Naive B cell (primary cell): Measurements from ENCODE around the gene ZNF580. TPM values are rescaled to one million over a fixed set of nuclear protein-coding genes. Genes with fewer than 3 reads are reported as not detected.
A peak's percentile ranks its signal among the peaks of the same experiment; 100 is the strongest.

Experiments
- ATAC-seq, 2 donors: fragments of 150-1000 bp; cut with Tn5 transposase; 2 replicates each; pipeline ENCODE4 v1.10.0; 2021; ENCODE audit warnings: low read depth in 2 of 2, mild to moderate bottlenecking in 2 of 2, moderate library complexity in 2 of 2
- DNase-seq: peaks from one replicate; pipeline ENCODE4 v3.0.0; 2022
- H3K27ac Mint-ChIP-seq, 6 donors: one replicate each; pipeline ENCODE4 v1.8.0; 2020 to 2022; ENCODE audit warnings: mild to moderate bottlenecking in 6 of 6, mixed read lengths in 6 of 6, moderate library complexity in 5 of 6, inconsistent platforms in 2 of 6
- H3K27me3 Mint-ChIP-seq, 3 donors: one replicate each; pipeline ENCODE4 v1.8.0; 2021 to 2022; ENCODE audit warnings: mixed read lengths in 3 of 3, mild to moderate bottlenecking in 1 of 3
- H3K36me3 Mint-ChIP-seq, 2 donors: one replicate each; pipeline ENCODE4 v1.8.0; 2020 to 2022; ENCODE audit warnings: mixed read lengths in 2 of 2, inconsistent platforms in 1 of 2, mild to moderate bottlenecking in 1 of 2
- H3K4me1 Mint-ChIP-seq, 3 donors: one replicate each; pipeline ENCODE4 v1.8.0; 2020 to 2022; ENCODE audit warnings: mixed read lengths in 3 of 3, inconsistent platforms in 1 of 3, mild to moderate bottlenecking in 1 of 3, moderate library complexity in 1 of 3
- H3K4me3 Mint-ChIP-seq, 8 donors: one replicate each; pipeline ENCODE4 v1.8.0; 2020 to 2022; ENCODE audit warnings: mild to moderate bottlenecking in 8 of 8, mixed read lengths in 8 of 8, moderate library complexity in 8 of 8, inconsistent platforms in 2 of 8
- H3K9me3 Mint-ChIP-seq, 7 donors: one replicate each; pipeline ENCODE4 v1.8.0; 2020 to 2022; ENCODE audit warnings: mixed read lengths in 7 of 7, mild to moderate bottlenecking in 5 of 7, inconsistent platforms in 2 of 7, moderate library complexity in 1 of 7
- polyA plus RNA-seq, 6 donors: library from polyadenylated mRNA; unstranded; fragments of 300-500 nt; fragmentation: Illumina TruSeq; gene quantifications; one replicate each; pipeline ENCODE4 v1.2.3, GENCODE V29; 2021; ENCODE audit warnings: low read depth in 6 of 6

ZNF580 gene
- polyA plus RNA-seq, 6 donors from 2014 or later: 28.4 to 54.2 (median 31.5) TPM

GRCh38 chr19:55621673-55622231 is 19.1 kb upstream of the ZNF580 start:
- no peak for ATAC-seq
- Mint-ChIP-seq H3K4me3 (no peak overlapping the region), H3K9me3 (peaks cover 0 to 5% (median 0%) of the 10 kb centered on the region in 7 donors), H3K27ac (no peak overlapping the region), H3K36me3 (no peaks in the 10 kb centered on the region), H3K4me1 (peaks cover 12 to 31% (median 20%) of the 10 kb centered on the region in 3 donors), H3K27me3 (no peaks in the 10 kb centered on the region)
- DNase-seq: no peak

- ATAC-seq (no peak), DNase-seq (no peak)
- Mint-ChIP-seq H3K27me3 (no peaks in the 10 kb centered on the region), H3K27ac (no peak overlapping the region), H3K36me3 (no peaks in the 10 kb centered on the region), H3K4me1 (peaks cover 12 to 31% (median 20%) of the 10 kb centered on the region in 3 donors), H3K4me3 (no peak overlapping the region), H3K9me3 (peaks cover 0 to 5% (median 0%) of the 10 kb centered on the region in 7 donors)
Observed at GRCh38 chr19:55622242-55622969, 18.4 kb upstream of the ZNF580 start.

GRCh38 chr19:55623130-55623529 is 17.7 kb upstream of the ZNF580 start:
- Mint-ChIP-seq H3K4me1 (peaks cover 12 to 31% (median 20%) of the 10 kb centered on the region in 3 donors), H3K36me3 (no peaks in the 10 kb centered on the region), H3K27ac (peak overlapping the region in 3 of 6 donors; percentile 12 to 97 (median 33)), H3K27me3 (peaks cover 0 to 3% (median 0%) of the 10 kb centered on the region in 3 donors), H3K4me3 (peak overlapping the region in 4 of 8 donors; percentile 26 to 88 (median 72)), H3K9me3 (peaks cover 0 to 5% (median 0%) of the 10 kb centered on the region in 7 donors)
- ATAC-seq: no peak
- no peak for DNase-seq

- Mint-ChIP-seq H3K9me3 (peaks cover 0 to 5% (median 0%) of the 10 kb centered on the region in 7 donors), H3K27ac (peak overlapping the region in 3 of 6 donors; percentile 96 to 97 (median 97)), H3K36me3 (no peaks in the 10 kb centered on the region), H3K4me3 (peak overlapping the region in 6 of 8 donors; percentile 46 to 98 (median 90)), H3K27me3 (peaks cover 0 to 4% (median 0%) of the 10 kb centered on the region in 3 donors), H3K4me1 (peaks cover 12 to 31% (median 20%) of the 10 kb centered on the region in 3 donors)
- ATAC-seq (no peak), DNase-seq (no peak)
Observed at GRCh38 chr19:55623561-55623960, 17.2 kb upstream of the ZNF580 start.

- Mint-ChIP-seq H3K9me3 (peaks cover 0 to 5% (median 0%) of the 10 kb centered on the region in 7 donors), H3K27ac (peak within 1 kb of the TSS; percentile 96 to 100 (median 98)), H3K27me3 (peaks cover 0 to 4% (median 0%) of the 10 kb centered on the region in 3 donors), H3K4me1 (peaks cover 12 to 31% (median 20%) of the 10 kb centered on the region in 3 donors), H3K4me3 (peak within 1 kb of the TSS; percentile 87 to 98 (median 94)), H3K36me3 (no peaks in the 10 kb centered on the region)
- peak; percentile 72 to 76 for ATAC-seq
- DNase-seq: peak; percentile 91
Observed at GRCh38 chr19:55624109-55625003, 16.4 kb upstream of the ZNF580 start, which contains the start of gene ZNF784. TSS of gene ZNF784 (minus strand) at chr19:55624566. CDS start at chr19:55624561, 5 bp downstream.

GRCh38 chr19:55625004-55625326 is 15.8 kb upstream of the ZNF580 start:
- peaks cover 0 to 4% (median 0%) of the 10 kb centered on the region in 3 donors for H3K27me3 Mint-ChIP-seq
- peaks cover 12 to 31% (median 17%) of the 10 kb centered on the region in 3 donors for H3K4me1 Mint-ChIP-seq
- DNase-seq (no peak), ATAC-seq (no peak)
- peak overlapping the region; percentile 96 to 100 (median 98) for H3K27ac Mint-ChIP-seq
- H3K9me3 Mint-ChIP-seq: peaks cover 0 to 5% (median 0%) of the 10 kb centered on the region in 7 donors
- no peaks in the 10 kb centered on the region for H3K36me3 Mint-ChIP-seq
- H3K4me3 Mint-ChIP-seq: peak overlapping the region; percentile 87 to 98 (median 94)

GRCh38 chr19:55626350-55626749 is 14.5 kb upstream of the ZNF580 start:
- peaks cover 0 to 4% (median 0%) of the 10 kb centered on the region in 3 donors for H3K27me3 Mint-ChIP-seq
- peaks cover 12 to 22% (median 17%) of the 10 kb centered on the region in 3 donors for H3K4me1 Mint-ChIP-seq
- H3K4me3 Mint-ChIP-seq: peak overlapping the region in 4 of 8 donors; percentile 29 to 65 (median 32)
- no peak for DNase-seq
- no peak overlapping the region for H3K27ac Mint-ChIP-seq
- peaks cover 0 to 5% (median 0%) of the 10 kb centered on the region in 7 donors for H3K9me3 Mint-ChIP-seq
- ATAC-seq: no peak
- H3K36me3 Mint-ChIP-seq: no peaks in the 10 kb centered on the region

GRCh38 chr19:55632463-55632834 is 8.4 kb upstream of the ZNF580 start:
- H3K4me3 Mint-ChIP-seq: peak overlapping the region; percentile 2 to 86 (median 62)
- peaks cover 0 to 4% (median 0%) of the 10 kb centered on the region in 3 donors for H3K27me3 Mint-ChIP-seq
- H3K27ac Mint-ChIP-seq: peak overlapping the region; percentile 15 to 88 (median 83)
- peak; percentile 42 to 52 for ATAC-seq
- peaks cover 0 to 8% of the 10 kb centered on the region in 2 donors for H3K36me3 Mint-ChIP-seq
- H3K9me3 Mint-ChIP-seq: no peaks in the 10 kb centered on the region
- peaks cover 40 to 54% (median 44%) of the 10 kb centered on the region in 3 donors for H3K4me1 Mint-ChIP-seq
- peak; percentile 88 for DNase-seq

- H3K27ac Mint-ChIP-seq: peak overlapping the region in 3 of 6 donors; percentile 66 to 100 (median 100)
- peak overlapping the region in 7 of 8 donors; percentile 22 to 100 (median 97) for H3K4me3 Mint-ChIP-seq
- H3K36me3 Mint-ChIP-seq: peaks cover 0 to 15% of the 10 kb centered on the region in 2 donors
- H3K4me1 Mint-ChIP-seq: peaks cover 47 to 65% (median 52%) of the 10 kb centered on the region in 3 donors
- DNase-seq: no peak
- H3K27me3 Mint-ChIP-seq: no peaks in the 10 kb centered on the region
- ATAC-seq: no peak
- H3K9me3 Mint-ChIP-seq: peaks cover 0 to 3% (median 0%) of the 10 kb centered on the region in 7 donors
Observed at GRCh38 chr19:55633861-55634260, 6.9 kb upstream of the ZNF580 start.

GRCh38 chr19:55635334-55635717 is 5.5 kb upstream of the ZNF580 start:
- peaks cover 0 to 3% (median 0%) of the 10 kb centered on the region in 7 donors for H3K9me3 Mint-ChIP-seq
- peak in 1 of 2 donors; percentile 6 for ATAC-seq
- H3K4me3 Mint-ChIP-seq: peak overlapping the region; percentile 95 to 100 (median 98)
- peaks cover 0 to 15% of the 10 kb centered on the region in 2 donors for H3K36me3 Mint-ChIP-seq
- peaks cover 50 to 79% (median 58%) of the 10 kb centered on the region in 3 donors for H3K4me1 Mint-ChIP-seq
- H3K27me3 Mint-ChIP-seq: no peaks in the 10 kb centered on the region
- no peak for DNase-seq
- H3K27ac Mint-ChIP-seq: peak overlapping the region; percentile 99 to 100 (median 100)

- Mint-ChIP-seq H3K4me1 (peaks cover 50 to 82% (median 60%) of the 10 kb centered on the region in 3 donors), H3K9me3 (peaks cover 0 to 3% (median 0%) of the 10 kb centered on the region in 7 donors), H3K27me3 (no peaks in the 10 kb centered on the region), H3K36me3 (peaks cover 0 to 15% of the 10 kb centered on the region in 2 donors), H3K27ac (peak overlapping the region; percentile 99 to 100 (median 100)), H3K4me3 (peak overlapping the region; percentile 95 to 100 (median 98))
- ATAC-seq (no peak), DNase-seq (no peak)
Observed at GRCh38 chr19:55635856-55636440, 4.9 kb upstream of the ZNF580 start.

- DNase-seq: no peak
Observed at GRCh38 chr19:55636723-55637122, 4.1 kb upstream of the ZNF580 start.

More at GRCh38 chr19:55636723-55637122, 4.1 kb upstream of the ZNF580 start:
- Mint-ChIP-seq H3K9me3 (peaks cover 0 to 3% (median 0%) of the 10 kb centered on the region in 7 donors), H3K27ac (peak overlapping the region in 5 of 6 donors; percentile 16 to 100 (median 82)), H3K4me3 (peak overlapping the region in 7 of 8 donors; percentile 95 to 100 (median 98)), H3K27me3 (no peaks in the 10 kb centered on the region), H3K4me1 (peaks cover 52 to 80% (median 62%) of the 10 kb centered on the region in 3 donors), H3K36me3 (peaks cover 0 to 15% of the 10 kb centered on the region in 2 donors)
- ATAC-seq: no peak
